ENCODE measurements around the gene LRRC59.

LRRC59 gene

DNA sequence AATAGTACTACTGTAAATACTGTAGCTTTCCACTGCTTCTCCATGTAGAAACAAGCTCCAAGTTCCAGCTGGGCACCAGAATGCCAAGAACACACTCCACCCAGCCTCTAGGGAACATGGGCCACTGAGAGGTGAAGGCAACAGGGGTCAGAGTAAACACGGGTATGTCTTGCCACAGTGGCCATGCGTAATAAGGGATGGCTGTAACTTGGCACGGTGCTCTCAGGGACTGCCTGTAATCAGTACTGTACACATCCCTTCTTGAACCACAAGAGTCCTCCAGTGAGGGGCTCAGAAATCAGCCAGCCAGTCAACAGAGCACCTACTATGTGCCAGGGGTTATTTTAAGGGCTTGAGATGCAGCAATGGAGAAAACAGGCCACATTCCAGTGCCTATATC, 10.8 kb downstream of the LRRC59 start:
- no peaks in the 10 kb centered on the region for H3K27me3 ChIP-seq (replicated peaks; ENCODE audit: insufficient read depth, low read length)
- H4K20me1 ChIP-seq (ENCODE audit: insufficient read depth, low read length), result no peaks in the 10 kb centered on the region
- peaks cover 37% of the 10 kb centered on the region for H3K79me2 ChIP-seq (ENCODE audit: low read length)
- TF ChIP-seq, protein P1, sequence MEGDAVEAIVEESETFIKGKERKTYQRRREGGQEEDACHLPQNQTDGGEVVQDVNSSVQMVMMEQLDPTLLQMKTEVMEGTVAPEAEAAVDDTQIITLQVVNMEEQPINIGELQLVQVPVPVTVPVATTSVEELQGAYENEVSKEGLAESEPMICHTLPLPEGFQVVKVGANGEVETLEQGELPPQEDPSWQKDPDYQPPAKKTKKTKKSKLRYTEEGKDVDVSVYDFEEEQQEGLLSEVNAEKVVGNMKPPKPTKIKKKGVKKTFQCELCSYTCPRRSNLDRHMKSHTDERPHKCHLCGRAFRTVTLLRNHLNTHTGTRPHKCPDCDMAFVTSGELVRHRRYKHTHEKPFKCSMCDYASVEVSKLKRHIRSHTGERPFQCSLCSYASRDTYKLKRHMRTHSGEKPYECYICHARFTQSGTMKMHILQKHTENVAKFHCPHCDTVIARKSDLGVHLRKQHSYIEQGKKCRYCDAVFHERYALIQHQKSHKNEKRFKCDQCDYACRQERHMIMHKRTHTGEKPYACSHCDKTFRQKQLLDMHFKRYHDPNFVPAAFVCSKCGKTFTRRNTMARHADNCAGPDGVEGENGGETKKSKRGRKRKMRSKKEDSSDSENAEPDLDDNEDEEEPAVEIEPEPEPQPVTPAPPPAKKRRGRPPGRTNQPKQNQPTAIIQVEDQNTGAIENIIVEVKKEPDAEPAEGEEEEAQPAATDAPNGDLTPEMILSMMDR (IDR thresholded peaks at IDR 0.05; ENCODE audit: low read length), result no peak
- no peak for TF ChIP-seq EZH2phosphoT487 (IDR thresholded peaks at IDR 0.05; ENCODE audit: low read length)
- no peak for TF ChIP-seq EZH2 (optimal IDR thresholded peaks at IDR 0.05; ENCODE audit: low read depth, low read length)
- no peak overlapping the region for H2AFZ ChIP-seq (ENCODE audit: low read length)
- no peak overlapping the region for H3K9ac ChIP-seq (ENCODE audit: low read length)
- no peak overlapping the region for H3K27ac ChIP-seq (ENCODE audit: low read length)
- H3F3A ChIP-seq (ENCODE audit: insufficient read depth, low read length), result no peaks in the 10 kb centered on the region
- H3K4me3 ChIP-seq (ENCODE audit: low read length), result no peak overlapping the region
- H3K4me1 ChIP-seq (ENCODE audit: low read length), result peaks cover 8% of the 10 kb centered on the region
- no peaks in the 10 kb centered on the region for H3K9me2 ChIP-seq (replicated peaks; ENCODE audit: insufficient read depth, low read length)
- DNase-seq, result no peak
- no peaks in the 10 kb centered on the region for H3K9me3 ChIP-seq (replicated peaks; ENCODE audit: insufficient read depth, low read length)
- H3K36me3 ChIP-seq (replicated peaks; ENCODE audit: insufficient read depth, low read length), result peaks cover 23% of the 10 kb centered on the region
- no peak overlapping the region for H3K4me2 ChIP-seq (ENCODE audit: low read depth, low read length)

DNA sequence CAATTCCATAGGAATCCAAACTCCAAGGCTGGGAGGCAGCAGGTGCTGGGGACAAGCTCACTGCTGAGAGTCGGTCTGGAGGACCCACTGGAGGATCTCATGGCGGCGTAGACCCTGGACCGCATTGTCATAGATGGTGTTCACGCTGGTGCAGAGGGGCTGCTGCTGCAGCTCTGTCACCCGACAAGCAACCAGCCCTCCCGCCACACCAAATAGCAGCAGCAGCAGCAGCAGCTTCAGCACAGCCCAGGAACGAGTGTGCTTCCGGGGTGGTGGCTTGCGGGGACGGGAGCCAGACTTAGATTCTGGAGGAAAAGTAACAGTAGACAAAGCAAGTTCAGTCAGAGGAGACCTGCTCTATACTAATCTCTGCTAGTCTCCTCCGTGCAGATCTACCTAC, 14.4 kb downstream of the LRRC59 start:
- no peak overlapping the region for H3K4me2 ChIP-seq (ENCODE audit: low read depth, low read length)
- peaks cover 25% of the 10 kb centered on the region for H3K36me3 ChIP-seq (replicated peaks; ENCODE audit: insufficient read depth, low read length)
- no peaks in the 10 kb centered on the region; the same call in 1 of the 2 replicates for H3F3A ChIP-seq (ENCODE audit: insufficient read depth, low read length)
- no peak overlapping the region for H2AFZ ChIP-seq (ENCODE audit: low read length)
- H4K20me1 ChIP-seq (ENCODE audit: insufficient read depth, low read length), result no peaks in the 10 kb centered on the region
- no peak overlapping the region for H3K4me3 ChIP-seq (ENCODE audit: low read length)
- H3K9me3 ChIP-seq (replicated peaks; ENCODE audit: insufficient read depth, low read length), result no peaks in the 10 kb centered on the region
- H3K9me2 ChIP-seq (replicated peaks; ENCODE audit: insufficient read depth, low read length), result no peaks in the 10 kb centered on the region
- no peak for DNase-seq
- H3K4me1 ChIP-seq (ENCODE audit: low read length), result no peaks in the 10 kb centered on the region
- H3K79me2 ChIP-seq (ENCODE audit: low read length), result peaks cover 6% of the 10 kb centered on the region
- H3K27me3 ChIP-seq (replicated peaks; ENCODE audit: insufficient read depth, low read length), result no peaks in the 10 kb centered on the region
- no peak overlapping the region for H3K27ac ChIP-seq (ENCODE audit: low read length)
- no peak for TF ChIP-seq EZH2phosphoT487 (IDR thresholded peaks at IDR 0.05; ENCODE audit: low read length)
- TF ChIP-seq, protein P1 (IDR thresholded peaks at IDR 0.05; ENCODE audit: low read length), result no peak
- no peak for TF ChIP-seq EZH2 (optimal IDR thresholded peaks at IDR 0.05; ENCODE audit: low read depth, low read length)
- no peak overlapping the region for H3K9ac ChIP-seq (ENCODE audit: low read length)

DNA sequence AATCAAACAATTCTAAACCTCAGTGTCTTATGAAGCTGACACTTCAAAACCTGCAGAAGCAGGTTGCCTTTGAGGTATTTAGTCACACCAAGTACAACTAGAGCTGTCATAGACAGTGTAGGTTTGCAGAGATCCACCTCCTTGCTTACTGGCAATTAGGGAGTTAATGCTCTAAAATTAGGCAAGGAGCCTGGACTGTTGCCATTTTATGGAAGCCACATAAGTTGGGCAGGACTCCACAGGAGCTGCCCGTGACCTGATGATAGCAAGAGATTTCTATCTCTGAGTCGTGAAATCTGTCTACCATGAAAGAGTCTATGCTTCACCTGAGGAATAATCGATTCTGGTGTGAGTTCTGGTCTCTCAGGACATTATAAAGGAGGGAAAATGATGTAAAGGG, 15.4 kb downstream of the LRRC59 start:
- Histone ChIP-seq H3K36me3 (replicated peaks; ENCODE audit: insufficient read depth, low read length) (peaks cover 19% of the 10 kb centered on the region), H3K4me1 (ENCODE audit: low read length) (no peaks in the 10 kb centered on the region), H3F3A (ENCODE audit: insufficient read depth, low read length) (no peaks in the 10 kb centered on the region; the same call in 1 of the 2 replicates), H2AFZ (ENCODE audit: low read length) (no peak overlapping the region), H3K27me3 (replicated peaks; ENCODE audit: insufficient read depth, low read length) (no peaks in the 10 kb centered on the region), H3K79me2 (ENCODE audit: low read length) (peaks cover 5% of the 10 kb centered on the region; the same call in 1 of the 2 replicates), H3K9me2 (replicated peaks; ENCODE audit: insufficient read depth, low read length) (no peaks in the 10 kb centered on the region), H3K9ac (ENCODE audit: low read length) (no peak overlapping the region), H3K27ac (ENCODE audit: low read length) (no peak overlapping the region), H4K20me1 (ENCODE audit: insufficient read depth, low read length) (no peaks in the 10 kb centered on the region), H3K4me3 (ENCODE audit: low read length) (no peak overlapping the region), H3K4me2 (ENCODE audit: low read depth, low read length) (no peak overlapping the region), H3K9me3 (replicated peaks; ENCODE audit: insufficient read depth, low read length) (no peaks in the 10 kb centered on the region)
- no peak for DNase-seq
- TF ChIP-seq EZH2phosphoT487 (IDR thresholded peaks at IDR 0.05; ENCODE audit: low read length) (no peak), EZH2 (optimal IDR thresholded peaks at IDR 0.05; ENCODE audit: low read depth, low read length) (no peak)
- TF ChIP-seq, protein P1 (IDR thresholded peaks at IDR 0.05; ENCODE audit: low read length), result no peak
